DMS79 (cell line): Measurements from ENCODE around the gene CARNS1.
A peak's percentile ranks its signal among the peaks of the same experiment; 100 is the strongest.

Experiments
- DNase-seq: peaks from one replicate; lab custom pipeline; 2025; lab: John Stamatoyannopoulos, UW

CARNS1 gene

DNA sequence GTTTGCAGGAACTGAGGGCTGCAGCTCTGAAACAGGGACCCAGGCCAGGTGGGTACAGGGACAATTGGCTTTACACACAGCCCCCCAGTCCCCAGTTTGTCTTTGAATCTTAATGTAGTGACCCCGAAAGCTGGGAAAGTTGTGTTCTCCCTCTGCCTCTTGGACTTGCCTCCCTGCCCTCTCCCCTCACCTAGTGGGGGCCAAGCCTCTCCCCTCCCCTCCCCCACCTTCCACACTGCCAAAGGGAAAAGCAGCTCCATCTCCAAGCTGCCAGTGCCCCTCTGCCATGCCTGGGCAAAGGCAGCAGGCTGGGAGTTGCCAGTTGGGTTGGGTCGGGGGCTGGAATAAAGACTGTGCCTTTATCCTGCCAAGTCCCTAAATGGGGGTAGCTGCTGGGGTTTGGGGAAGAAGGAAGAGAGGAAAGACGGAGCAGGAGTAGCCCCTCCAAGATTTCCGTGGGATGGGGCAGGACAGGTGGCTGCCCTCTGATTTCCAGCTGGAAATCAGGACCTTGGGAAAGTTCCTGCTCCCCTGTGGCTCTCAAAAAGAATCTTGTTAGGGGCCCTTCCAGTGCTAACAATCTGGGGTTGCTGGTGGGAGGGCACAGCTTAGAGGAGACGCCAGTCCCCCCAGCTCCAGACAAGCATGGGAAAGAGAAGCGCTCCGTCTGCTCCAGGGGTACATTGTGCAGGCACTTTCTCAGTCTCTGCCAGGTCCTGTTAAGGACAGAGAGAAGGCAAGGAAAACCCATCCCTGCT is 39.2 kb upstream of the CARNS1 start:
- DNase-seq: no peak

DNA sequence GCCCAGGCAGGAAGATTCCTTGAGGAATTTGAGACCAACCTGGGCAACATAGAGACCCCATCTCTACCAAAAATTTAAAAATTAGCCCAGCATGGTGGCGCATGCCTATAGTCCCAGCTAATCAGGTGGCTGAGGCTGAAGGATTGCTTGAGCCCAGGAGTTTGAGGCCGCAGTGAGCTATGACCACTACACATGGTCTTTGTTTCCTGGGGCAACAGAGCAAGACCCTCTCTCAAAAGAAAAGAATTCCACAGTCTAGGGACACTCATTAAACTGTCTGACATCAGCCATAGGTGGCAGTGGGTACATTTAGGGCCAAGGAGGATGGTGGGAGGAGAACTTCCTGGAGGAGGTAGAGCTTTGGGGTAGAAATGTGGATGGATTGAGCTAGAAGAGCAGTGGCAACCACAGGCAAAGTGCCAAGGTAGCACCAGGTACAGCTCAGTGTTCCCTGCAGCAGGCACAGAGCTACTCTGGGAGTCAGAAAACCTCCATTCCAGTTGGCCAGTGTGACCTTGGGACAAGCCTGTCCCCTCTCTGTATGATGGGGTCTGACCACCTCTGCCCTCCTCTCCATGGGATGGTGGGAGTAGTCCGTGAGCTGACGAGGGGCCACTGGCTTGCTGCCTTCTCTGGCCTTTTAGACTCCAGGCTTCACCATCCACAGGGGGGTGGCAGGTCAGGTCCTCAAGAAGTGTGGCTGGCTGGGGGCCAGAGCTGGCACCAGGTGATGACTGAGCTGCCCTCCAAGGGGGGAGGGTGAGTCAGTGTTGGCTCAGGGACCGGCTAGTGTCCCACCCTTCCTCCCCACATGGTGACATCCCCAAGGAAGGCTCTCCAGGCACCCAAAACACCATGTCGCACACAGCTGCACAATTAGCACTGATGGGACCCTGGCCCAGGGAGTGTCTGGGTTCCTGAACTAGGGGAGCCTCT is 38.3 kb upstream of the CARNS1 start:
- no peak for DNase-seq

- no peak for DNase-seq
Observed at GRCh38 chr11:67378544-67378943, 36.9 kb upstream of the CARNS1 start.

- DNase-seq: no peak
Observed at GRCh38 chr11:67379061-67380058, 36.1 kb upstream of the CARNS1 start.

DNA sequence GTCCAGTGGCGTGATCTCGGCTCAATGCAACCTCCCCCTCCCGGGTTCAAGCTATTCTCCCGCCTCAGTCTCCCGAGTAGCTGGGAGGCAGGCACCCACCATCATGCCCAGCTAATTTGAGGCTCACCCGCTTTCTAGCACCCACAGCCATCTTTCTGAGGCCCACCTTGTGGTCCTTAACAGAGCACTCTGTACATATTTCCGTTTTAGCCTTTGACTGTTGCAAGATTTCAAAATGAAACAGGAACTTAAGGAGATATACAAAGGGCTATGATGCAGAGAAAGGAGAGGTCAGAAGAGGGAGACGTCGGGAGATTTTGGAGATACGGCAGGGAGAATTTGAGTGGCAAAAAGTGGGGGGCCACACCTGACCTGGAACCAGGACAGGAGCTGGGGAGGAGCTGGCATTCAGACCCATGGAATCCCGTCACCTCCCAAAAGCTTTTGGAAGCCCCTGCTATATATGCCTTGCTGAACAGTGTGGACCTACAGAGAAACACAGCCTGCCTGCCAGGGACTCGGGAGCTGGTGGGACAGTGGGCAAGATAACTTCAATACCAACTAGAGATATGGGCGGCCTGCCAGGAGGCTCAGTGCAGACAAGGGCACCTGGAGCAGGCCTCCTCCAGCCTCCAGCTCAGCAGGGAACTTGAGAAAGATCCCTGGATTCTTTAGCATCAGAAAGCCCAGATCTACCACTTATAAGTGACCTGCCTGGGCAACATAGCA is 34.1 kb upstream of the CARNS1 start:
- DNase-seq: no peak

DNA sequence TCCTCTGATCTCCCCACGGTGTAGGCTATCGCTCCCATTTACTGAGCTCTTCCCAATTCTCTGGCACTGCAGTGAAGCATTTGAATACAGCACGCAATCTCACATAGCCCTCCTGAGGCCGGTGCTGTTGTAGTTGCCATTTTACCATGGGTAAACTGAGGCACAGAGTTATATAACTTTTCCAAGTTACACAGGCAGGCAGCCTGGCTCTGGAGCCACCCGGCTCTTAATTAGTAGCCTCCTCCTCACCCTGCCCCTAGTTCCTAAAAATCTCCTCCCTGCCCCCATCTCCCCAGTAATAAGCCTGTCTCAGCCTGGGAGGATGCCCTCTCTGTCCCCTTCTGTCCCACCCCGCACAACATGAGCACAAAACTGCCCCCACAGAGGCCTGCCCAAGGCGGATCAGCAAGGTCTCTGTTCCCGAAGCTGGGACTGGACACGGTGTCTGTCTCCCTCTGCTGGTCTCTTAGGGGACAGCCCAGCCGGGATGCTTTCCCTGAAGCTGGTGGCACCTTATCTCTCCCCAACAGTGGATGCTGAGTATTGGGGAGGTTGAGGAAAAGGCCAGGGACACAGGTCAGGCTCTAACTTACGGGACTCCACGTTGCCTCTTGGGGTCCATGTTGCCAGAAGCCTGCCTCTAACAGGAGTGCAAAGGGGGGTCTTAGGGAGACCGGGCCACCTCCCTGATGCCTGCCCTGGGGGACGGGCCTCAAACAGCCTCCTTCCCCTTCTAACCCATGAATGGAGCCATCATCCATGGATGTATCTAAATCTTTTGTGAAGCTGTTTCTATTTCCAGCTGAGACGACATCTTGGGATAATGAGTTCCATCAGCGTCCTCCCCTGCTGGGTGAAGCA is 33.0 kb upstream of the CARNS1 start:
- peak; percentile 23 for DNase-seq

GRCh38 chr11:67384851-67385366 is 30.6 kb upstream of the CARNS1 start:
- no peak for DNase-seq

DNA sequence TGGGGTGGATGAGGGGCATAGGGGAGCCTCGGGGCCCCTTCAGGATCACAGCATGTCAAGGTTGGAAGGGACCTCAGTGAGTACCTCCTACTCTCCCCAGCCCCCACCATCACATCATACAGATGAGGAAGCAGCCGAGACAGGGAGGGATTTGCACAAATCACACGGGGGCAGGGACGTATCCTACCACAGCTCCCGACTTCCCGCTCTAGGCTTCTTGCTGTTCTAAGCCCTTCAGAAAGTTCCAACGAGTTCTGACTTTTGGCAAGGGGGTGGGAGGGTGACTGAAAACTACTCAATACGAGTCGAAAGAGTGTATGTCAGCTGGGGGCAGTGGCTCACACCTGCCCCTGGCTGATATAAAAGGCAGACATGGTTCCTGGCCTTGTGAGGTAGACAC is 28.4 kb upstream of the CARNS1 start:
- no peak for DNase-seq

DNA sequence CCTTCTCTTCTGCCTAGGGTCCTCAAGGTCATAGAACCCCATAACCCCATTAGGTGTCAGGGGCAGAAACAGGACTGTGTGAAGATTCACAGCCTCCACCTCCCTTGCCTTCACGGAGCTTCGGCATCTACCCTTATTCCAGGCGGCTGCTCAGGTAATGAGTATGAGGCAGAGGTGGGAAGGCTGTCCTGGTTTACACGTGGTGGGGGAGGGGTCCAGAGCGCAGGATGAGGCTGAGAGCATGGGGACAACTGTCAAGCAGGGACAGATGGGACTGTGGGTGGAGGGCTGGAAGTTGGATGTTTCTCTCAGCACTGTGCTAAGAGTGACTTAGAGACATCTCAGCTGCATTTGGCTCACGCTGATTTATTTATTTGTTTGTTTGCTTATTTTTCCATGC is 28.0 kb upstream of the CARNS1 start:
- DNase-seq: no peak

- DNase-seq: no peak
Observed at GRCh38 chr11:67389477-67389876, 26.0 kb upstream of the CARNS1 start.

DNA sequence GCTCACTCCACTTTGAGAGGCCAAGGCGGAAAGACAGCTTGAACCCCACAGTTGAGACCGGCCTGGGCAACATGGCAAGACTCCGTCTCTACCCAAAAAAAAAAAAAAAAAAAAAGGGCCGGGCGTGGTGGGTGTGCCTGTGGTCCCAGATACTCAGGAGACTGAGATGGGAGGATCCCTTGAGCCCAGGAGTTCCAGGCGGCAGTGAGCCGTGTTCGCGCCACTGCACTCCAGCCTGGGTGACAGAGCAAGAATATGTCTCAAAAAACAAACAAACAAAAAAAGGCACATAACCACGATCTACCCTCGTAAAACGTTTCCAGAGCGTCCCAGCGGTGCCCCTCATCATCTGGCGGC is 24.6 kb upstream of the CARNS1 start:
- no peak for DNase-seq

DNA sequence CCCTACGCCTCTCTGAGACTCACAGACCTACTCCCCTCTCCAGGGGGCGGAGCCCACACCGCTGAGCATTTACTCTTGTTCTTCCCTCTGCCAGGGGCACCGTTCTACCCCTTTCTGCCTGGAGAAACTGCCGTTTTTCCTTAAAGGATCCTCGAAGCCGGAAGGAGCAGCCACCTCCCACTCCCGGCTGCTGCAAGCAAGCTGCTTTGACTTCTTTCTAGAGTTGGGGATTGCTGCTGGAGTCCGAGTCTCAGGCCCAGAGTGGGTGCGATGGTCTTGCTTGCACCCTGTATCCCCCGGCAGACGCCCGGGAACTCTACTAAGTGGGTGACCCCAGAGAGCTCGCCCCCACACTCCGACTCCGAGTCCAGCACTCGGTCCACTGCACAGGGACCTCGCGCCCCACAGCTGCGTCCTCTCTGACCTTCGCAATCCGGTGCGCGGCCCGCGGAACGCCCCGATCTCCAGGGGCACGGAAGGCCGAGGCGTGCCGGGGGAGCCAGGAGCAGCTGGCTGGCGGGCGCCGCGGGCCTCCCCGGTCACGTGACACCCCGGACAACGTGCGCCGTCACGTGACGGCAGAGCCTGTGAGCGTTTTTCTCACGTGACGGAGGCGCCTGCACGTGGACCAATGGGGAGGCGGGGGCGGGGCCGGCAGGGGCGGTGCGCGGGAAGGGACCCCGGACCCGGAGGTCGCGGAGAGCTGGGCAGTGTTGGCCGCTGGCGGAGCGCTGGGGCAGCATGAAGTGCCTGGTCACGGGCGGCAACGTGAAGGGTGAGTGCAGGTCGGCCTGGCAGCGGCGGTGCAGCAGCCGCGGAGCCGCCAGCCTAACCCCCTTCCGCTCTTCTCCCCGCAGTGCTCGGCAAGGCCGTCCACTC is 23.9 kb upstream of the CARNS1 start, which contains the start of gene RAD9A:
Gene RAD9A (plus strand): TSS at position 683 of the 879 bp plus-strand sequence. CDS start 59 bp downstream, at position 742.
- peak; percentile 77 for DNase-seq

DNA sequence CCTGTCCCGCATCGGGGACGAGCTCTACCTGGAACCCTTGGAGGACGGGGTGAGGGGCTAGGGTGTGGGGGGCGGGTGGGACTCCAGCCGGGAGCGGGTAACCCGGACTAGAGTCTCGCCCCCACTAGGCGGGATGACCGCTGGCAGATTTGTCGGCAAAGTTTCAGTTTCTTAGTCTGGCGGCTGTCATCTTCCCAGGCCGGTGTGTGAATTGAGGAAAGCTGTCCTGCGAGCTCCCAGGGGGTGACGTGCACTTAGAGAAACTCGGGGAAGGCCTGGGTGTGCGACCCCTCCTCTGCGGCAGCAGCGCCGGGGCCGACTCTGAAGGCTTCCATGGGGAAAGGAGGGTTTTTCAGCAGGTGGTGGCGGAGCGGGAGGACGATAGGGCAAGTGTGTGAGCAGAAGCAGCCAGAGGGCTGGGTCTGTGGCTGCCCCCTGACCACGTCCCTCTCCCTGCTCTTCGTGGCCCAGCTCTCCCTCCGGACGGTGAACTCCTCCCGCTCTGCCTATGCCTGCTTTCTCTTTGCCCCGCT is 23.2 kb upstream of the CARNS1 start:
- no peak for DNase-seq

DNA sequence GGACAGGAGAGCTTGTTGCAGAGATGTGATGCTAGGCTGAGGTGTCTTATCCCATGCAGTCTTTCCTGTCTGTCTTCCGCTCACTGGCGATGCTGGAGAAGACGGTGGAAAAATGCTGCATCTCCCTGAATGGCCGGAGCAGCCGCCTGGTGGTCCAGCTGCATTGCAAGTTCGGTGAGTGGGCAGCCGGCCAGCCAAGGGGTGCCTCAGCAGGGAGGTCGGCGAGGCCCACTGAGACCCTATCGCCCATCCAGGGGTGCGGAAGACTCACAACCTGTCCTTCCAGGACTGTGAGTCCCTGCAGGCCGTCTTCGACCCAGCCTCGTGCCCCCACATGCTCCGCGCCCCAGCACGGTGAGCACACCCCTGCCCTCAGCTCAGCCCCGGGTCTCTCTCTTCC is 22.0 kb upstream of the CARNS1 start:
- no peak for DNase-seq

- DNase-seq: no peak
Observed at GRCh38 chr11:67393990-67394389, 21.5 kb upstream of the CARNS1 start.

DNA sequence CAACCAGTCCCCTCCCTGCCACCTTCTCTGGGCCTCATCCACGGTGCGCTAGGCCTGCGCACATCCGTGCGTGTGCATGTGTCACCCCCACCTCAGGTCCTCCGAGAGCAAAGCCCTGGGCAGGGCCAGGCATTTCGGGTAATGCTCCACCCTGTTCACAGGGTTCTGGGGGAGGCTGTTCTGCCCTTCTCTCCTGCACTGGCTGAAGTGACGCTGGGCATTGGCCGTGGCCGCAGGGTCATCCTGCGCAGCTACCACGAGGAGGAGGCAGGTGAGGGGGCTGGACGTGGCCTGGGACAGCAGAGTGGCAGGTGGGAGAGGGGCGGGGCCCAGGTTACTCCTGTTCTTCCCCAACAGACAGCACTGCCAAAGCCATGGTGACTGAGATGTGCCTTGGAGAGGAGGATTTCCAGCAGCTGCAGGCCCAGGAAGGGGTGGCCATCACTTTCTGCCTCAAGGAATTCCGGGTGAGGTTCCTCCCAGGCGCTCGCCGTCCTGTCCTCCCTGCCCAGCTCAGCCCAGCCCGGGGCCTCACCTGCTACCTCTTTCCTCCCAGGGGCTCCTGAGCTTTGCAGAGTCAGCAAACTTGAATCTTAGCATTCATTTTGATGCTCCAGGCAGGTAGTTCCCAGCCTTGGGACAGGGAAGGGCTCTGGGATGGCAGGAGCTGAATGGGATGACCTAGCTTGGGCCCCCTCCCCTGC is 19.8 kb upstream of the CARNS1 start:
- DNase-seq: no peak

GRCh38 chr11:67396259-67396581 is 19.3 kb upstream of the CARNS1 start:
- DNase-seq: no peak
